Measurements from ENCODE around the gene FCHSD2.

- TF ChIP-seq CTCF (IDR thresholded peaks at IDR 0.05; ENCODE audit: control extremely low read depth in 1 of 3, insufficient read depth in 1 of 3, low read depth in 1 of 3, low read length in 3 of 3) (no peak), YY1 (IDR thresholded peaks at IDR 0.05; ENCODE audit: low read depth, low read length) (no peak)
Observed at GRCh38 chr11:73099512-73100266, 42.4 kb downstream of the FCHSD2 start.
